Measurements from ENCODE around the gene PXK.

- TF ChIP-seq CTCF (IDR thresholded peaks at IDR 0.05) (no peak), EP300 (IDR thresholded peaks at IDR 0.05) (no peak), POLR2AphosphoS5 (IDR thresholded peaks at IDR 0.05) (no peak)
Observed at GRCh38 chr3:58346368-58346767, 13.7 kb downstream of the PXK start.
